Activated CD4-positive, CD25-positive, alpha-beta regulatory T cell treated with anti-CD3 and anti-CD28 coated beads, Interleukin-2, amount 50 U/mL, for 16 hours (primary cell): ENCODE measurements around the gene DISP1.
"Not testable (repeated sequence)": the region's sequence is repeated elsewhere in the genome, so short reads cannot be mapped to it uniquely, and the experiment has no call there.

Experiments used
- DNase-seq: peaks from one replicate; pipeline ENCODE4 v3.0.0-alpha.2; 2020; ENCODE audit warnings: low read depth, low spot score

Gene DISP1

DNA sequence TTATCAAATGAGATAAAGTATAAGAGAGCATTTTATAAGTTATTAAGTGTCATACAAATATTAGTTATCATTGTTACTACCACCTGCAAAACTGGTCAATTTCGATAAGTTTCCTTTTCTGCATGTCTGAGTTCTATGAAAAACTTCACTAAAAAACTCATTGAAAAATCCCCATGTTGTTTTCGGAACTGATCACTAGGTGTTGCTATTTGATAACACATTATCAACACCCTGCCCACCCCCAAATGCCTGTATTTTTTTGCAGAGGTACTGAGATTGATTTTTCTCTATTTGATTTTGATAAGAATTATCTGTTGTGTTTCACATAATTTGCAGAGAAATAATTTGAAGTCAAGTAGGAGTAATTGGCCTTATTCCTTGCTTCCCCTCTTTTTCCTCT lies 22.1 kb upstream of the DISP1 start:
- no peak for DNase-seq

- no peak for DNase-seq
These were observed 20.0 kb upstream of the DISP1 start for GRCh38 chr1:222794656-222795474.

- DNase-seq = no peak
These were observed 16.7 kb upstream of the DISP1 start for GRCh38 chr1:222798116-222798515.

DNA sequence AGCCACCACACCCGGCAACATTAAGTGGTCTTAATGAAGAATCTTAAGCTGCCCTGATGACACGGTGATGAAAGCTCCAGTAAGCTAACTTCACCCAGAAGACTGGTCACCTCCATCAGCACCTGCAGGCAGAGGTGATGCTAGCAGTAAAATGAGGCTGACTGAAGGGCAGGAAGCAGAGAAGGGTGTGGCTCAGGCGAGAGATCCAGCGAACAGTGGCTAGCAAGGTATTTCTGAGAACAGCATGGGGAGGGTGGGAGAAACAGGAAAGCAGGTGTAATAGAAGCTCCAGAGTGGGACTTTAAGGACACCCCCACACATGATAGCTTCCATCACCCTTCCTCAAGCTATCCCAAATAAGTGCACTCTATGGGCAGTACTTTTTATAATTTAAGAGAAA lies 15.9 kb upstream of the DISP1 start:
- DNase-seq = no peak

DNA sequence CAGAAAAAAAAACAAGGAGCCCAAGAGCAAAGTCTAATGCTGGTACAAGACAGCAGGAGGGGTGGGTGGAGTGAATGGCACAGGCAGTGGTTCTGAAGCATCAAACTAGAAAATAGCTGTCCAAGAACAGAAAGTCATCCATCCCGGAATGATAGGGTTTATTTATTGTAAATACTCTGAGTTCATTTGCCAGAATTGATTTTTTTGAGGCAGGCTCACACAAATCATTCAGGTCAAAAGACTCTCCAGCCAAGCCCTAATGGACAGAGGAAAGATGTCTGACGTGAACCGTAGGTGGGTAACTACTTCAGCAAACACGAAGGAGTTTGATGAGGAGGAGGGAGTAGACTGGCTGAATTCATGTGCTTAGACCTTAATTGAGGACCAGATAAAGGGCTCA lies 13.8 kb upstream of the DISP1 start:
- no peak for DNase-seq

DNA sequence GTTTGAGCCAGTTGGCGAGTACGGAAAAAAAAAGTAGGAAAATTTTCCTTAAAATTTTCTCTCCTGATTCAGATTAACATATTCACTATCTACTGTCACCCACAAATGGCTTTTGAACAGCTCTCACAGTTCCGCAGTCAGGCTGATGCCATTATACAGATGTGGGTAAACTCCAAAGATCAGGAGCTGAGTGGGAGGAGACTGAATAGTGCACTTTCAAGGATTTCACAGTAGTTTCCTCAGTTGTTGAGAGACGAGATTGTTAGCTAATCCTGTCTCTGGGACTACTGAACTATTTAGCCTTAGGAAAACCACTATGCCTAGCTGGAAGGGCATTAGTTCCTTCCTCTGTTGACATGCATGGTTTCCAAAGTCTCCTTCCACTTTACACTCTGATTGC lies 3.2 kb upstream of the DISP1 start:
- DNase-seq = no peak

GRCh38 chr1:222813866-222814535 lies 838 bp upstream of the DISP1 start:
- DNase-seq = no peak

- DNase-seq = no peak
These were observed 564 bp downstream of the DISP1 start for GRCh38 chr1:222815440-222815765.

DNA sequence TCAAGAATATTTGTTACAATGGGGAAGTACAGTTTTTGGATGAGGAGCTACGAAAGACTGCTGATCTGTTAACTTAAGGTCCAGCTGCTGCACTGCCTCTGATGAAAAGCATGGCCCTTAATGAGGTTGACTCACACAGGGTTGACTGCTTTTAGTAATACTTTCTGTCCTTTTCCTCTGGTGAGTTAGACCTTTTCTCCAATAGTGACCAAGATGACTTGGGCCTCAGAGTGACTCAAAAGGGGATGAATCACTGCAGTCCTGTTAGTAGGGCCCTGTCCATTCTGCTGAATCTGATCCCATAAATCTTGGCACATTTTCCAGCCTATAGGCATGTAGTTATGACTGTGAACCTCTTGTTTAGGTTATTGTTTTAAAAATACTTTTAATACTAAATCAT lies 2.7 kb downstream of the DISP1 start:
- no peak for DNase-seq

DNA sequence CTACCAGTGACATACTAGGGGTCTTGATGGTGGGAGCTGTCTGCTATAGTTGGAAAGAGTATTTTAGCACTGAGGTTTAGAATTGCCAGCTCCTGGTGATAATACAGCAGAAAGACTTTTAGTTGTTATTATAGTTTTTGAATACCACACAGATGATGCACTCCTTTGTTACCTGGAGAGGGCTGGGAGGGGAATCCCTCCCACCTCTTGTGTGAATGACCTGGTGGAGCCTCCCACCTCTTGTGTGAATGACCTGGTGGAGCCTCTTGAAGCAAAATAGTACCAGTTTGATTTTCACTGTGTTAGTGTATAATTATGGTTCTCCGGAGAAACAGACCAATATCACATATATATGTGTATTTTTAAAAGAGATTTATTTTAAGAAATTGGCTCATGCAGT lies 3.3 kb downstream of the DISP1 start:
- no peak for DNase-seq

DNA sequence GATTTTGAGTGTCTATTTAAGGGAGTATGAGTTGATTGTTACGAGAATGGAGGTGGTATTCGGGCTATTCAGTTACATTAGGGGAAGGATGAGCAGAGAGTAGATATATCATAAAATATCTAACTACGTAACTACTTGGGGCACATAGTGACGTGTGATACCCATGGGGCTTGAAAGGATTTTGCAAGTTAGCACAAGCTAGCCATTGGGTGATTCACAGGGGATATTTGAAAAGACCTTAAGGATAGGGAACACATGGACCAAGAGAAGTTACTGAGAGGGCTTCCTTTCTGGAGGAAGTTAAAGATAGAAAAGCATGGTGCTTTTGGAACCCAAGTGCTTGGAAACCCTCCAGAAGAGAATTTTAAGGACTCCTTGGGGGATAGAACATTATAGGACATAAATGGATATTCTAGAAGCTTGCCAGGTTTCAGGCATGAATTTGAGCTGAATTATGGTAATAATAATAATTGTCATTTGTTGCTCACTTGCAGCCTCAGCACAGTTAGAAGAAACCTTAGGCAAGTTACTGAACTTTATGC lies 5.4 kb downstream of the DISP1 start:
- DNase-seq = no peak

GRCh38 chr1:222821239-222821638 lies 6.4 kb downstream of the DISP1 start:
- no peak for DNase-seq

- no peak for DNase-seq
These were observed 8.9 kb downstream of the DISP1 start for GRCh38 chr1:222823695-222824094.

DNA sequence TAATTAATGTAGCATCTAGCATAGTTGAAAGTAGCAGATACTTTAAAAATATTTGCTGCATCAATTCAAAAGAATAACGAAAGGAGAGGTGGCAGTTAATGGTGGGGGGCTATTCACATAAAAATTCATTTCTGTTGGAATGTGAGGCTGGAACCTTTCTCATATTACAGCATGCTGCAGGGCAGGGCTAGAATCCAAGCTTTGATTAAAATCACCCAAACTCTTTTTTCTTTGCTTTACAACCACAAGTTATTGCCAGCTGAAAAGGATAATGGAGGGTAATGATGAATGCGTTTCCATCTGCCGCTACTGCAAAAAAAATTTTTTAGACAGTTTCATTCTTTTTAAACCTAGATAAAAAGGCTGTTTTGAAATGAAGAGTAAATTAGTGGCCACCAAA lies 9.8 kb downstream of the DISP1 start:
- DNase-seq = no peak

DNA sequence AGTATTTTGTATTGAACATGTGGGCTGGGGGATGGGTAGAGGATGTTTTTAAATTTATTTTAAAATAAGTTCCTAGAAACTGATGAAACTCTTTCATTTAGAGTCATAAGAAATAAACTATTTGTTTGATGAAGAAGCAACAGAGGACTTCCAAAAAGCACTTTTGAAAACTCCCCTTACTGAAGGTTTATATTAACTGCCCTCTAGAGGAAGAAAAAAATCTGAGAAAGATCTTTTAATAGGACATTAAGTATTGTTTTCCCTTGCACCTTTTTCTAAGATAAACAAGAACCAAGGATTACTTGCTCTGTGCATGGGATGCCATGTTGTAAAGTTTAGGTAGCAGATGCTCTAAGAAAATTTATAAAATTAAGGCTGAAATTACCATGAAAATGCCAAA lies 14.1 kb downstream of the DISP1 start:
- no peak for DNase-seq

DNA sequence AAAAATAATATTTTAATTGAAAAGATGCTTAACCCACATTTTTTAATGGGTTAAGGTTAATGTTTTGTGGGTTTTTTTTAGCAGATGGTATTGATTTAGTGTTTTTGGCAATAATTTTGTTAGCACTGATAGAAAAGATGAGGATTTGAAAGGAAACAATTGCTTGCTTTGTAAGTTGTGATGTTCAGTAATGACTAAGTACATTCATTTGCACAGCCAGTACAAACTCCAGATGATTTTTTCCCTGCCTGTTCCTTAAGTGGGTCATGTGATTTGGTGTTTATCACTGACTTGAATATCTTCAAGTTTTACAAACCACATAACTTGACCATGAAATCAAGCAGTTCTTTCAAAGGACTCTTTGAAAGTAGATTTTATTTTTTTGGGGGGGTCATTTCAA lies 15.0 kb downstream of the DISP1 start:
- DNase-seq = no peak

- DNase-seq = no peak
These were observed 18.6 kb downstream of the DISP1 start for GRCh38 chr1:222833356-222833876.

GRCh38 chr1:222843469-222844410 lies 28.9 kb downstream of the DISP1 start:
- DNase-seq = no peak

- no peak for DNase-seq
These were observed 29.6 kb downstream of the DISP1 start for GRCh38 chr1:222844411-222844779.

GRCh38 chr1:222845763-222846162 lies 30.9 kb downstream of the DISP1 start:
- no peak for DNase-seq

DNA sequence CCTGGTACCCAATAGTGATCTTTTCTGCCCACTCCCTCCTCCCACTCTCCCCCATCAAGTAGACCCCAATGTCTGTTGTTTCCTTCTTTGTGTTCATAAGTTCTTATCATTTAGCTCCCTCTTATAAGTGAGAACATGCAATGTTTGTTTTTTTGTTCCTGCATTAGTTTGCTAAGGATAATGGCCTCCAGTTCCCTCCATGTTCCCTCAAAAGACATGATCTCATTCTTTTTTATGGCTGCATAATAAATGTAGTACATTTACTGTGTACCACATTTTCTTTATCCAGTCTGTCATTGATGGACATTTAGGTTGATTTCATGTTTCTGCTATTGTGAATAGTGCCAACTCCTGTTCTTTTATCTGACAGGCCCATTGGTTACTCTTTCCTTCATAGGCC lies 35.7 kb downstream of the DISP1 start:
- not testable (repeated sequence) for DNase-seq

DNA sequence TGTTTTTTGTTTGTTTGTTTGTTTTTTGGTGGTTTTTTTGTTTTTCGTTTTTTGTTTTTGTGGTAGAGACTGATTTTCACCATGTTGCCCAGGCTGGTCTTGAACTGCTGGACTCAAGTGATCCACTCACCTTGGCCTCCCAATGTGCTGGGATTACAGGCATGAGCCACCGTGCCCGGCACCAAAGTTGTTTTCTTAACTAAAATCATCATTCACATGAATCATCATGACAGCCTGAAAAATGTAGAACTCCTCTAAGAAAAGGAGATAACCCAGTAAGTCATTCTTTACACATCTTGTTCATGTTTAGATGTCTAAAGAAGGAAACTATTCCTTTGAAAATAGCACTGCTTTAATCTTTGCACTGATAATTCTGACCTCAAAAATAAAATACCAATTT lies 37.5 kb downstream of the DISP1 start:
- no peak for DNase-seq
